GM21360 (cell line): ENCODE data around the gene ADD2.
"Not testable (repeated sequence)": the region's sequence is repeated elsewhere in the genome, so short reads cannot be mapped to it uniquely, and the experiment has no call there.

Experiments used
- ATAC-seq: cut with Tn5 transposase; IDR thresholded peaks from one replicate; pipeline ENCODE4 v1.9.1; 2021; ENCODE audit warnings: mild to moderate bottlenecking, moderate library complexity; ENCODE audit not compliant: unreplicated experiment

The ADD2 gene

DNA sequence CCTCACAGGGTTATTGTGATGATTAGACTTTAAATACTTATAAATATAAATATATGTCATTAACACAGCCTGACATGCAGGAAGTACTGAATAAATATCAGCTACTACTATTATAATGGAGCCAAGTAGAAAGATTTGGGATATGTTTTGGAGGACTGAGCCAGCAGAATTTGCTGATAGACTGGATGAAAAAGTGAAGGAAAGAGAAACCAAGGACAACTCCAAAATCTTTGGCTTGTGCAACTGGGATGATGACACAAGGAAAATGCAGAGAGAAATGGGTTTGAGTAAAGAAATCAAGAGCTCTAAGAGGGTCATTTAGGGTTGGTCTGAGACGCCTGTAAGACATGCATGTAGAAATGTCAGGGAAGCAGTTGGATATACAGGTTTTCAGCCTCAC, 15.6 kb downstream of the ADD2 start:
- no peak for ATAC-seq

- no peak for ATAC-seq
Observed at GRCh38 chr2:70751881-70752280, 16.1 kb downstream of the ADD2 start.

- no peak for ATAC-seq
Observed at GRCh38 chr2:70750320-70750719, 17.7 kb downstream of the ADD2 start.

GRCh38 chr2:70748002-70748784, 19.8 kb downstream of the ADD2 start:
- ATAC-seq = no peak

GRCh38 chr2:70747284-70747683, 20.7 kb downstream of the ADD2 start:
- no peak for ATAC-seq

DNA sequence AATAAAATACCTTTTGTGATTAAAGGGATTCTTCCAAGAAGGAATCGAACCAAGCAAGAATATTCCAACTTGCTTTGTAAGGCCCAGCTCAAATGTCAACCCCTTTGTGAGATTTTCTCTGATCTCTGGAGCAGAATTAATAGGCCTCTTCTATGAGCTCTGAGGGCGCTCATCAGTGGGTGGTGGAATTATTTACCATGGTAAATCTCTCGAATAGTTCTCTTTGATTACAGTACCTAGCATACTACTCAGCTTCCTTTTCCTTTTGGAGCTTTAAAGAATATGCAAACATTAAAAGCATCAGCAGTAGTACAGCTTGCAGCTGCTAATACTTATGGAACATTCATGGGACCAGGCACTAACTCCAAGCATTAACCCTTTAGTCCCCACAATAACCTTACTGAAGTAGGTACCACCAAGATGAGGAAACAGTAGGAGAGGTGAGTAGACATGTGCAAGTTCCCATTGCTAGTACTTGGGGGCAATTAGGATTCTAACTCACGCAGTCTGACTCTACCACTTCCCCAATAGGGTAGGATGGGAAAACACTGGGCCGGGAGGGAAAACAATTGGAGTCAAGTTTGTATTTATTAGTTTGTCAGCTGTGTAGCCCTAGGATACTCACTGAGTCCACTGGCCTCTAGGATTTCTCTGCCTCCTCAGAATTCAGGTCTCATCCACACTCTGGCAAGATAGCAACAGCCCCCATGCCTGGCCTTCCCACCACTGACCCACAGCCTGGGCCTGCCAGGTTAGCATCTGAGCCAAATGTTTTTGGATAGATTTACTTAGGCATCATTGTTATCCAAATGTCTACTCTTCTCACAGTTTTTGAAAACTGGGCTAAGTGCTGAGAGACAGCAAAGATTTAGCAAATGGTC, 21.7 kb downstream of the ADD2 start:
- no peak for ATAC-seq

DNA sequence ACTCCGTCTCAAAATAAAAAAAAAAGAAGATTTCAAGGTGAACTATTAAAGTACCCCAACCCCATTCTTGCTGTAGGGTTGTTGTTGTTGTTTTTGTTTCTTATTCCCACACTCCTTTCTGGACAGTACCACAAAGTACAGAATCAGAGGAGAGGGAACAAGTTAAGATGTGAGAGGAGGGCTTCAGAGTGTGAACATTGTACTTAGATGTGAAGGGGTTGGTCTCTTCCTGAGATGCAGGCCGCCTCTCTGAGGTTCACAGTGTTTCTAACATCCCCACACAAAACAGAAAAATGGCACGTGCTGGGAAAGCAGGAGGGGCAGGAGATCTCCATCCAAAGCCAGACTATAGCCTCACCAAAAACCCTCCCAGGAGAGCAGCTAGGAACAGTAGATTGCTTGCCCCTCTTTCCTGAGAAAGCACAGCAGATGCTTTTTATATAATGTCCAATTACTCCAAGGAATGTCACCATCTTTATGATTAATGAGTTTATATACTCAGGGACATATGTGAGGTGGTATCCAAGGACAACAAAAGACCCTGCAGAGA, 22.6 kb downstream of the ADD2 start:
- no peak for ATAC-seq

- ATAC-seq = no peak
Observed at GRCh38 chr2:70744397-70744796, 23.6 kb downstream of the ADD2 start.

GRCh38 chr2:70743677-70744076, 24.3 kb downstream of the ADD2 start:
- ATAC-seq = no peak

DNA sequence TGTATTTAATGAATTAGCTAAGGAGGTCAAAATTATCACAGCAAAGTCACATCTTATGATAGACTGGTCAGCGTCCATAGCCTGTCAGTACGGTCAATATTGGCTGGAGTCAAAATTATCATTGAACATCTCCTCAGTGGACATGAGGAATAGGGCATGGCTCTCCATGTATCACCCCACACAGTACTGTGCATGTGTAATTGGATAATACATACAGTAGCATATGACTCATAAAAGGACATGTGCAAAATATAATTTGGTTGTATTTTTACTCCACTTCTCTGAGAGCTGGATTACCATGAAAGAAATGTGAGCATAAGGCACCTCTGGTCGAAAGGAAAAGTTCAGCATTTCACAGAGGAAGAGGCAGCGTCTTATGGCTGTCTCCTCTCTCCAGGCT, 24.9 kb downstream of the ADD2 start:
- no peak for ATAC-seq

- not testable (repeated sequence) for ATAC-seq
Observed at GRCh38 chr2:70739492-70739891, 28.5 kb downstream of the ADD2 start.

GRCh38 chr2:70738159-70738558, 29.8 kb downstream of the ADD2 start:
- ATAC-seq = no peak

DNA sequence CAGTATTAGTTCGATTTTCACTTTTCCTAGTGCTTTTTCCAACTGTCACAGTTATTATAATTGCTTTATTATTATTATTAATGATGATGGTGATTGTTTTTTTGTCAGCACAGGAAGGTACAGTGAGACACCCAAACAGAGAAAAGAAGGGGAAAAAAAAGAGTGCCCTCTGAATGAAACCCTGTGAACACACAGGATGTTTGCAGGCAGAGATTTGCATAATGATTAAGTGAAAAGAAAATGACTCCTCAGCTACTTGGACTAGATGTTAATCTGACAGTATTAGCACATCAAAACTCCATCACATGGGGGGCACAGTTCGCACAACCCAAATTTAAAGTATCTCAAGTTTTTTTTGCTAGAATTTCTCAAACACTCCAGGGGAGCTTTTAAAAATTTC, 32.9 kb downstream of the ADD2 start:
- ATAC-seq = no peak

DNA sequence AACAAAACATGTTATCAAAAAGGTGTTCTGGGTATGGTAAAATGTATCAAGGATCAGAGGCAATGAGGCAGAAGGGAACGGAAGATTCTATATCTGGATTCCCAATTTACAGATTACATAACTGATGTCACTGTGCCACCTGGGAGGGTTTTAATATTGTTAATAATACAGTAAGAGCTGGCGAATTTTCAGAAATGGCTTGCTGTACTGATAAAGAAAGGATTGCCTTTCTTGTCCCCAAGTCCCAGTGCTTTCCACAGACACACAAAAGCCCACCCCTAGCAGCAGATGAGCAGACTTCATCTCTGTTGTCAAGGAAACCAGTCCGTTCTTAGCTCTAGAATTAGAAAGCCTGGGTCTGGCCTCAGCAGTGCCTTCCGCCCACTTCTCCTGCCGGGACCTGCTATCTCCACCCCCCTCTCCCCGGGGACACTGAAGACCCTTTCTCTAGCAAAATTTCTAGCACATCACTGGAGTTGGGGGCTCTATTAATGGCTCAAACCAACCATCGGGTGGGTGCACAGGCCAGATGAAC, 34.3 kb downstream of the ADD2 start:
- ATAC-seq = no peak

DNA sequence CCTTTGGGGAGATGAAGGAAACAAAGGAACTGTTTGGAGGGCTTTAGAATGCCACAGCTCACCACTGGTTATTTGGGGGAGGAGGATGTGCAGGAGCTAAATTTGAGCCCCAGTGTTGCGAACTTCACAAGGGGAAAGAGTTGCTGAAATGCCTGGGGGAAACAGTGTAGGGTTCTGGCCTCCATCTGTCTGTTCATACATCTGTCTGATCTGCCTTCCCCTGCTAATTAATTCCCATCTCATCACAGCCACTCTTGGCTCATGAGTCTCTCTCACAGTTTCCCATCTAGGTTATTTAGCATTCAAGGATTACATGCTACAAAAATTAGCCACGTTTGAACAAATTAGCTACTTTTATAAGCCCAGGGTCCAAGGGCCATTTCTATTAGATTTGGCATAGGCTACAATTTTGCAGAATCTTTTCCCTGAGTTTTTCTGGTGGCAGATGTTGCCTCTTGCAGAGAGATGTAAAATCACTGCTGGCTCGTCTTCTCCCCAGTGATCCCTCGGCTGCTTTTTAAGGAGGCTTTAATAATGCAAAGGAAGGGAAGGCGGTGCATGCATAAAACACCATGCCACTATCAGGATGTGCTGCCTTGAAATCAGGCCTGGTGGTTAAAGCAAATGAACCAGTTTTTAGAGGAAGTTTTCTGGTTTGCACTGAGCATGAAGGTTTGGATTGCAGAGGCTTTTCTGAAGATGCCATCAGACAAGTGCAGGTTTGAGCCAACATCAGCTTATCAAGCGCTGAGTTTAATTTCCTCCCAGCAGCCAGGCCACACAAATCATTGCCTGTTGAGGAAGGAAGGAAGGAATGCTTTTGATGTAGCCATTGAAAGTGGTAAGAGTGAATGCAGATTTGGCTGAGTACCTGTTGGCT, 35.0 kb downstream of the ADD2 start:
- no peak for ATAC-seq

DNA sequence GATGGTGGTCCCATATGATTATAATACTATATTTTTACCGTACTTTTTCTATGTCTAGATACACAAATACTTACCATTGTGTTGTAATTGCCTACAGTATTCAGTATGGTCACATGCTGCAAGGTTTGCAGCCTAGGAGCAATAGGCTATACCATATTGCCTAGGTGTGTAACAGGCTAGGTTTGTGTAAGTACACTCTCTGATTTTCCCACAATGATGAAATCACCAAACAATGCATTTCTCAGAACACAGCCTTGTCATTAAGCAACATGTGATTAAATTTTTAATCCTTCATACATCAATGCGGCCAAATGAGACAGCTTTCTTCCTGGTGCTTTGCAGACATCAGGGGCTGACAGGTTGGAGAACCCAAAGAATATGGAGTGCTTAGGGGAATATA, 37.3 kb downstream of the ADD2 start:
- ATAC-seq = no peak

DNA sequence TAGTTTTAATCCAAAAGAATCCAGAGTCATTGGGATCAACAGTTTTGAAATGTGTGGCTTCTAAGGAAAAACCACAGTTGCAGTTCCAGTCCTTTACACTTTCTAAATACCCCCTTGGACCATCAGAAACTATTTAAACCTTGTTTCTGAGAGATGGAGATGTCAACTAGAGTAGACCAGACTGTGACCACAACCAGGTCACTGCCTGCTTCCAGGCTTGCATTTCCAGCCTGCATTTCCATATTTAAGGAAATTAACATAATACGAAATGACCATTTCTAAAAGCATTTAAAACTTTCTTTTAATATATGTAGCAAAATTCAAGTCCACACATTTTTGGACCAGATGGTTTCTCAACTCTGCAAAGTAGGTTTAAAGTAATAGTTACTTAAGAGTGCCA, 38.4 kb downstream of the ADD2 start:
- ATAC-seq = no peak

DNA sequence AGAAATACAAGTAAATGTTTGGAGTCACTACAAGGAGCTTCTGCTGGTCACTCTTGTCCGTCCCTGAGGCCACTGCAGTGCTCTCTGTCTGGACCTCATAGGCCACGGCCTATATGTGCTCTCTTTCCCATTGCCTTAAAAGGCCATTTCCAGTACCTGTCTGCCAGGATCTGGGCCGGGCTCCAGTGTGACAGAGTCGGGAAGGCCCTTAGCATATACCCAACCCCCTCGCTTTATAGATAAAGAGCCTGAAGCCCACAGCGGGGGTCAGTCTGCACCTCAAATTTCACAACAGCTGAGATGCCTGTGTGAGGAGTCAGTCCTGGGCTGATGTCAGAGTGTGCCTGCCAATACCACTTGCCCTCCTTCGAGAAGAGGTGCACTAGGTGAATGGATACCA, 39.9 kb downstream of the ADD2 start:
- ATAC-seq = no peak

DNA sequence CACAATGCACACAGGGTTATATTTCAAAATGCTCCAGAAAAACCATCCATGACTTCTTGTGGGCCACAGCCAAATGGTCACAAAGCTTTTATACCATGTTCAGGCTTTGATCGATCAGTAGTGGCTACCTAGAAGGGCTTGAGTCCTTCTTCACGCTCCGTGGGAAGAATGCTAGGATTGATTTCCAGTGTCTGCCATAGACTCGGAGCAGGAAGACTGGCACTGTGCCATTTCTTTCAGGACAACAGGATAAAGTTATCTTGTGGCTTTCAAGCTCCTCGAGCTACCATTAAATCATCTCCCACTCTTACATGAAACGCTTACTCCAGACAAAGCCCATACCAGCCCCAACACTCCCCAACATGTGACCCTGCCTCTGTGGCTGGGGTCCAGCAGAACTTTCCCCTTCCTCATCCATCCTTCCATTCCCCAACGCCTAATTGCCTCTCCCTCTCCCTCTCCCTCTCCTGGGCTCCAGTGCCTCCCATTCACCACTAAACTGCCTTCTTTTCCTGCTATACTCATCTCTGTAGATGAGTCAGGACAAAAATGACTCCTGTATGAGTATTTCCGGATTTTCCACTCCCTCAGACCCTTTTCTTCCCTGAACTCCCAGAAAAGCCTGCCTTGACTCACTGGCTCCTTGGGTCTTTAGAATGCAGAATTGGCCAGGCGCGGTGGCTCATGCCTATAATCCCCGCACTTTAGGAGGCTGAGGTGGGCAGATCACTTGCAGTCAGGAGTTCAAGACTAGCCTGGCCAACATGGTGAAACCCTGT, 40.9 kb downstream of the ADD2 start:
- no peak for ATAC-seq

DNA sequence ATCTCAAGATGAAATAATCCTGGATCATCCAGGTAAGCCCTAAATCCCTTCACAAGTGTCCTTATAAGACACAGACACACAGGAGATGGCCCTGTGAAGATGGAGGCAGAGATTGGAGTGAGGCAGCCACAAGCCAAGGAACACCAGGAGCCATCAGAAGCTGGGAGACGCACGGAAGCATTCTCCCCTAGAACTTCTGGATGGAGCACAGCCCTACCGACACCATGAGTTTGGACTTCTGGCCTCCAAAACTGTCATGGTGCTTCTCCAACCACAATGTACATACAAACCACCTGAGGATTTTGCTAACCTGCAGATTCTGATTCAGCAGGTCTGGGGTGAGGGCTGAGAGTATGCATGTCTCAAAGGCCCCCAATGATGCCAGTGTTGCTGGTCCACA, 42.5 kb downstream of the ADD2 start:
- ATAC-seq = no peak
